HG03066 (cell line): ENCODE measurements around the gene CALCOCO1.

Experiments used
- ATAC-seq: cut with Tn5 transposase; IDR thresholded peaks from one replicate; pipeline ENCODE4 v1.9.1; 2021; ENCODE audit warnings: low read depth; ENCODE audit not compliant: unreplicated experiment

CALCOCO1 gene

DNA sequence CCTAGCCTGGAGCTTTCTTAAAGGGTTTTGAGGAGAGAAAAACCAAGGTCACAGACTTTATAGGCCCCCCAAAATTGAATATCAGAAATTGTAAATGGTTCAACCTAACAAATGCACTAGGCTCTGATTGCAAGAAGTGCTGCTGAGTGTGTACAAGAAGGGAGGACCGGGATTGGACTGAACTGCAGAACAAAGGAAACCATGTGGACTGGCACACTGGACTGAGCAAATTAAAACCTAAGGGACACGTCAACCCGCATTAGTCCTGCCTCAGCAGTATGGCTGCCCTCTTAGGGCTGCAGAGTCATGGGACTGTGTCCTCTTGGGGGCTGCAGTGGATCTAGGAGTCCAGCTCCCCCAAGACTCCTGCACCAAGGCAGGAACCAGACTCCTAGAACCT lies 25.4 kb upstream of the CALCOCO1 start:
- ATAC-seq: no peak

DNA sequence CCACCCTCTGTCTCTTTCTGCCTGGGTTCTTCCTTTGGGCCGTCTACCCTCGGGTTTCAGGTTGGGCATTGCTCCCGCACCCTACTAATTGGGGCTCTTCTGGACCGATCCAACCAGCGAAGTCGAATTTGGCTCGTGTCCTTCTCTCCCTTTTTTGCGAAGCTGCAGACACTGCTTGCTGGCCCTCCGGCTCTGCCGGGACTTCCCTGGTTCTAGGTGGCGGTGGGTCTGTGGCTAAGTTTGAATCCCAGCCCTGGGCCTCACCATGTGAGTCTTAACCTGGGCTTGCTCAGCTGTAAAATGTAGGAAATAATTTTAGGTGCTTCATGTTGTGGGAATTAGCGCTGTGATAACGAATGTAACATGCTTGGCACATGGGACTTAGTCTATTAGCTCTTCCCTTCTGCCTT lies 24.9 kb upstream of the CALCOCO1 start:
- ATAC-seq: no peak

DNA sequence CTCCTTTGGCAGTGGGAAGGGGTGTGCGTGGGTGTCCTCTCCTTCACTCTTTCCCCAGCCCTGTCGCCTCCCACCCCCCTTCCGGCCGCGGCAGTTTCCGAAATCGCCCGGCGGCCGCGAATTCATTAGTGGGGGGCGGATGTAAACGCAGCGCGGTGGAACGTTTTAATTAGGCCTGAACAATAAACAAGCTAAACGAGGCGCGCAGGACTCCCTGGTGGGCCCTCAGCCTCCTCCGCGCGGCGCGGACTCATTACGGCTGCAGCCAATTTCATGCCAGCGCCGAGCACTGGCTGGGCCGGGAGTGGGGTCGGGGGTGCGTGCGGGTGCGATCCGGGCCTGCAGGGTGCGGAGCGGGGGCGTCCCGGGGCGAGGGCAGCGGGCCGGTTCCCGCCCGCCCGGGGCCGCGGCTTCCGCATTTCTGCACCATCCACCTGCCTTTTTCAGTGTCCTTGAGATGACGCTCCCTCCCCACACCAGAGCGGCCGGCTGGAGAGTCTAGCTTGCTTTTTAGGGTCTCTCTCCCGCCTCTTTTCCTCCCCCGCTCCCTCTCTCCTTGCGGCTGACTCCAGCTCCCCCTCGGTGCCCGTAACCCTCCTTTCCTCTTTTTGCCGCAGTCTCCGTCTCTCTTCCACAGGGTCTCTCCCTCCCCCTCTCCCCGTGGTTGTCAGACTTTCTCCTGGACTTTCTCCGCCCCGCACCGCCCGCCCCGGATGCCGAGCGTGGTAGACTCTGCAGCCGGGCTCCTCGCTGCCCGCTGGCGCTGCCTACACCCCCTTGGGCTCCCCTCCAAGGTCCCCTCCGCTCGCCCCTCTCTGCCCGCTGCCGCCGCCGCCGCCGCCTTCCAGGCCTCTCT lies 24.3 kb upstream of the CALCOCO1 start, which contains the start of gene CISTR:
Gene CISTR, minus strand, starts transcription at position 644 of the 856 bp plus-strand sequence.
- no peak for ATAC-seq

DNA sequence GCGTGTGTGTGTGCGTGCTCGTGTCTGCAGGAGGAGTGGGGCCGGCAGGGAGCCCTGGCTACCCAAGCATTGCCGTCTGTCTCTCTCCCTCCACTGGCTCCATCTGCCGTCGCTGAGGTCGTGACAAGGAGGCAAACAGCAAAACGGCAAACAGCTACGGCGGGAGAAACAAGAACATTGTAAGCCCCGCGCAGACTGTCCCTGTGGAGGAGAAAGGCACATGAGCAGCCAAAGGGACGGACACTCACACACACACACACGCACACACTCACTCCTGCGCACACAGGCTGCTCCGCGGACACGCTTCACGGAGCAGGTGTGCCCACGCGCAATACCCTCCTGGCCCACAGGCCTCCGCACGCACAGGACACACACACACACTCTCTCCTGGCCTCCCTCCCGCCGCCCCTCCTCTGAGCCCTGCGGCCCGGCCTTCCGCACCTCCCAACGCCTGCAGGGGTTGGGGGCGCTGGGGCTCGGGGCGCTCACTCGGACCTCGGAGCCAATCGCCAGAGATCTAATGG lies 23.6 kb upstream of the CALCOCO1 start:
- ATAC-seq: no peak

DNA sequence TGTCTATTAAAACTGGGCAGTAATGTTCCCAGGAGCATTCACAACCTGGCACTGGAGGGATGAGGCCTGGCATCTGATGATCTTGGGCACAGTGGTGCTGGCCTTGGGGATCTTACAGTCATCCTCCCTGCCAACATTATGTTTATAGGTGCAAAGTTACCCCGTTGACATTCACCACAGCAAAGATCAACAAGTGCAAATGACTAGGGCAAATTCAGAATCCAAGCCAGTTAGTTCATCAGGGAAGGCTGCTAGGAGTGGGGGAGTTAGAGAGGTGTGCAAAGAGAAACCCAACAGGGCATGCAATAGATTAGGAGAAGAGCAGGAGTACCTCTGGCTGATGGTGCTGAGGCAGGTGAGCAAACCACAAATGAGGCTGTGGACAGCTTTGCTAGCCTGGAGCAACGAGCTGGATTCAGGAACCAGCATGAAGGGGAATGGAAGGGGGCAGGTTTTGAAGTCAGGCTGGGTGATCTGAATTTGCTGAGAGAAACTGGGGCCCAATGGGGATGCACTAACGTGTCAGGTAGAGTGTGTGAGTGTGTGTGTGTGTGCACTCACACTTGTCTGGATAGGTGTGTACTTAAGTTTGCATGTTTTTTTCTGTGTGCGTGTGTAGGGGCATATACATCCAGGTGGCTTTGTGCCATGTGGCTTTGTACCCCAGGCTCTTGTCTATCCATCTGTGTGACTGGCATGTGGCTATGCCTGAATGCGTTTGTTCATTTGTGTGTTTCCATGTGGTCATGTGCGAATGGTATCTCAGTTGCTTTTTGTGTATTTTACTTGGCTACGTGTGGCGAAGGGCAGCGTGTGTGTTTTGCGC lies 22.9 kb upstream of the CALCOCO1 start:
- no peak for ATAC-seq

DNA sequence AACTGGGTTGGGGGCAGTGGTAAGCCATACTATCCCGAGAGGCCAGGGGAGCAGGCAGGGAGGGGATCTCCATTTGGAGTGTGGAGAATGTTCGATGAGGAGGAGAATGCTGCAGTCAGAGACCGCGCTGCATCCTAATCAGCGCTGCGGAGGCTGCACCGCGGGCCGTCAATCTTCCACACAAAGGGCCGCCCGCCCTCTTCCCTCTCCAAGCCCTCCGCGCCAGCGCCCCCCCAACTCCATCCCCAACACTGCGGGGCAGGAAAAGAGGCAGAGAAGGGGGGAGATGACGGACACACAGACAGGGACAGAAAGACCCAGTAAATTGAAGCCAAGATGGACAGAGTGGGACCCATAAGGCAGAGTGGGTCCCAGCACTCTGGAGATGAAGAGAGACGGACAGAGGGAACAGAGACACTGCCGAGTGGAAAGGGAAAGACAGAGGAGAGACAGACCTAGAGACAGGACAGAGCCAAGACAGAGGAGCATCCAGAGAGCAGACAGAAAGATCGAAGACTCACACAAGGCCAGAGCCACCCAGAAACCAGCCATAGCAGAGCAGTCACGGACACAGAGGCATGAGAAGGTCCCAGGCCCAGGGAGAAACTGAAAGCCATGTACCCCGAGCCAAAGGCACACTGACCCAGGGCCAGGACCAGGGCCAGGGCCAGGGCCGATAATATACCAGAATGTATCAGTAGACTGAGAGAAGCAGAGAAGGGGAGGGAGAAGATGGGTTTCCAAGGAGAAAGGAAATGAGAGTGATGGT lies 21.0 kb upstream of the CALCOCO1 start:
- ATAC-seq: no peak

DNA sequence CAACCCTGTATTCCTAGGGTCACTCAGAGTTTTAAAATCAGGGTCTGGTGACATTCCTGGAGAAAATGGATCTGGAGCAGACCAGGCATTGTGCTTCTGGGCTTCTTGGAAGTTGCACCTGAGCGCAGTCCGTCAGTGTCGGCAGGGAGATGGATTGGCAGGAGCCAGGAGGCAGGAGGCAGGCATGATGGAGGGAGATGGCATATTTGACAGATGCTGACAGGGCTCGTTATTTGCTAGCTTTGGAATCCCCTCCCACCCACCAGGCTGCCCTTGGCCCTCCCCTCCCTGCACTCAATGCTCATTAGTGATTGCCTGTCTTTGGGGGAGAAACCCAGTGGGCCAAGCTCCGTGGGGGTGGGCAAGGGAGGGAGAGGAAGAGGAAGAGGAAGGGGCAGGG lies 19.8 kb upstream of the CALCOCO1 start:
- no peak for ATAC-seq

DNA sequence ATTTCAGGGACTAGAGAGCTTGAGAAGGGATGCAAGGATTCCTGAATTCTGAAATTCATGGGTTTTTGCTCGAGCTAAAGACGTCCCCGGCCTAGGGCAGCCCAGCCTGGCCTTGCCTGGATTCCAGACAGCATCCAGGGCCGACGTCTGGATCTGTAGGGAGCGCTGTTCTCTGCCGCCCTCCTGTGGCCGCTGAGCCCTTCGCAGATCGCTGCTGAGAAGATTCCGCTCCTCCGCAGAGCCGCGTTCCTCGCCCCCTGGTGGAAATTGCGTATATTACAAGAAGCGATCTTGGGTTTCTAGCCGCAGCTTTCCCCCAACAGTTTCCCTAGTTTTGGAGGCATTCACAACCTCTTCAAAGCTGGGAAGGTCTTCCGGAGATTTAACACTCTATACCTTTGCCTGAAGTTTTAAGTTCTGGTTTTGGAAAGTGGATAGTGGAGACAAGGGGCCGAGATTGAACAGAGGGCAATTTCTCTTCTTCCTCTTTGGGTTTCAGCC lies 19.4 kb upstream of the CALCOCO1 start:
- no peak for ATAC-seq

DNA sequence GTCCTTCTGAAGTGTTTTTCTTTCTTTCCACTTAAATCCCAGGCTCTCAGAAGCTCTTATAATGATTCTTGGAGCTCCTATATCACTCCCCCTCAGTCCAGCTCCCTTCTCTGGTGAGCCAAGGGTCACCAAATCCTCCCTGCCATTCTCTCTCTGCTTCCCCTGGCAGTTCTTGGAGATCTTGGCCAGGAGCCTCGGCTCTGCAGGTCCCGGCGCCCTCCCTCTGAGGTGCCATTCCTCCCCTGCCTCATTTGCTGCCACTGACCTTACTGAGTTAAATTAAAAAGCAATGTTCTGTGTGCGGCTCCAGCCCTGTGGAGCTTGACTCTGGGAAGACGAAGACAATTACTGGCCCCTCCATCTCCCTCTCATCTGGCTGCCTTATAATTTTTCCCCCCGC lies 17.5 kb upstream of the CALCOCO1 start:
- ATAC-seq: no peak

DNA sequence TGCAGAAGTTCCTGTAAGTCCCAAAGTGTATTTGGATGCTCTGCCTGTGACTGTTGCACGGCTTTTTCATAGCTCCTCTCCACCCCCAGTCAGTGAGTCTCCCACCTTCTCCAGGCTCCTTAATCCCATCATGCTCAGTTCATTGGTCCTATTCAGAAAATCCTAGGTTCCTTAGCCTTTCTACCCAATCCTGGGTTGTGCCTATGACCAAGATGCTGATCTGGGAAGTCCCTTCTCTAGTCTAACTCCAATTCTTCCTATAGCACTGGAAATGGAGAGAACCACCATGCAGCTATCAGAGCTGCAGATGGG lies 16.8 kb upstream of the CALCOCO1 start:
- no peak for ATAC-seq

DNA sequence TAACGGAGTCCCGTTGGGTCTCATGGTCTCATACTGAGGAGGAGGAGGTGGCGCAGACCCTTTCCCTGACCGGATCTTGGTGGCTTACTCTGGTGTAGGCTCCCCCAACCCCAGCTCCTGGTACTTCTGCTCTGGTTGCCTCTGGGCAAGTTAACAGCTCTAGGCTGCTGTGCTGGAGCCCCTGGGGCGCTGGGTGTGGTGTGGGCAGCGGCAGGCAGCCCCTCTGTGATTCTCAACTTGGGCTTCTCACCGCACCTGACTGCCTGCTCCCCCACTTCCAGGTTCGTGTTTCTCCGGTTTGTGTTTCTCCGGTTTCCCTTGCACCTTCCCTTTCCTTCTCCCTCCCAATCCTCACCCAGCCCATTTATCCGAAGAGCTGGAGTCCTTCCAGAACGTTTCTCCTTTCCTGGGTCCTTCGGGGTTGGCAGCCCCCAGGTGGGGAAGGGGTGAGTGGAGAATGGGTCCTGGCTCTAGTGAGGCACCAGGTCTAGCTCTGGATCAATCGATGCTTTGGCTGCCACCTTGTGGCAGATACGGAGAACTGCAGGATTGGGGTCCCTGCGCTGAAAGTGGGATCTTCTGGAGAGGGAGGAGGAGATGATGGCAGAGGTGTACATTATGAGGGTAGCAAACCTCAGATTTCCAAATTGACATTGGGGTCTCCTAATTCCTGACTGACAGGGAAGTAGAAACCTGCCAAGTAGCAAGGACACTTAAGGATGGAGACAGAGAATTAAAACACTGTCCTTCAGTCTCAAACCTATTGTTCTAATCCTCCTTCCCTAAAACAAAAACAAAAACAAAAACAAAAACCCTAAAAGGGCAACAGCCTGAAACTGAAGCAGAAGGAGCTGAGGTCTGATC lies 16.2 kb upstream of the CALCOCO1 start:
- ATAC-seq: no peak

DNA sequence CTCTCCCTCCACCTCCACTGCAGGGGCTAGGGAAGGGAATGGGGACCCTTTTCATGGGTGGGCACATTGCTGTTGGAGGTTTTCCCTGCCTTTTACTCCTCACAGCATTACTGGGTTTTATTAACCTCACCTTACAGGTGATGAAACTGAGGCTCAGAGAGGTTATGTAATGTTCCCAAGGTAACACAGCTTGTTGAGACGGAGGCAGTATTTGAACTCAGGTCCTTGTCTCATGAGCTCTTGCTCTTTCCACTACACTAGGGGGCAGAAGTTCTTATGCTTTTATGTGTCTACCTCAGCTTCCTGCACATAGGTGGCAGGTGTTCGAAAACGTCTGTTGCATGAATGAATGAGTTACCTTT lies 12.9 kb upstream of the CALCOCO1 start:
- no peak for ATAC-seq

DNA sequence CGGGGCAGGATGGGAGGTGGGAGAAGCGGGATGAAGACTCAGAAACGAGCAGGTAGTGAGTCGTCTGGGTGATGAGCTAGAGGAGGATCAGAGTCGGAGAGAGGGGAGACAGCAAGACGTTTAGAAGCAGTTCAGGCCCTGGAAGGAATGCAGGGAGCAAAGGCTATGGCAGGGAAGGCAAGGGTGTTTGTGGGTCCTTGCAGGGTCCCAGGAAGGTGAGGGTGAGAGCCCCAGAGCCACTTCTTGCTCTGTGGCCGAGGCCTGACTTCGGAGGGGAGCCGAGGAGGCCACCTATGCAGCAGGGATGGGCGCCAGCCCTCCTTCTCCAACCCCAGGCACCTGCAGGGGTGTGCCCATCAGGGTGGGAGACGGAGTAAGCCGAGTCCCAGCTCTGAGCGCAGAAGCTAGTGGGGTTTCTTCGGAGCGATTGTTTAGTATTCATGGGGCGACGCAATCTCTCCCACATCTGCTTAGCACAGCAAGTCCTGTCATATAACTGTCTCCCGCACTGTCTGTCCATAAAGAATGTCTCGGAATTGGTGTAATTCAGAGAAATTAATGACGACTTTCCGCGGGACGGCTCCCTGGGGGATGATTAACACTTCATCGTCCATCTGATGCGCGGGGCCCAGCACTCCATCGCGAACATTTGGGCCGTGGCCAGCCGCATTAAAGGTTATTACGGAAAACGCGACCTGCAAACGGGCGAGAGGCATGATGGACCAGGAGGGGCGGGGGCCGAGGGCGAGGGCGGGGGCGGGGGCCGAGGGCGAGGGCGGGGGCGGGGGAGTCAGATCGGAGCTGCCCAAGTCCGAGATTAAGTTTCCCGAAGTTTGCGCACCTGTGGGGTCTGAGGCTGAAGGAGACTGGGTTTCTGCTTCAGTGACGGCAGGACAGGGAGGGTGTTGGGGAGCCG lies 12.2 kb upstream of the CALCOCO1 start:
- no peak for ATAC-seq

DNA sequence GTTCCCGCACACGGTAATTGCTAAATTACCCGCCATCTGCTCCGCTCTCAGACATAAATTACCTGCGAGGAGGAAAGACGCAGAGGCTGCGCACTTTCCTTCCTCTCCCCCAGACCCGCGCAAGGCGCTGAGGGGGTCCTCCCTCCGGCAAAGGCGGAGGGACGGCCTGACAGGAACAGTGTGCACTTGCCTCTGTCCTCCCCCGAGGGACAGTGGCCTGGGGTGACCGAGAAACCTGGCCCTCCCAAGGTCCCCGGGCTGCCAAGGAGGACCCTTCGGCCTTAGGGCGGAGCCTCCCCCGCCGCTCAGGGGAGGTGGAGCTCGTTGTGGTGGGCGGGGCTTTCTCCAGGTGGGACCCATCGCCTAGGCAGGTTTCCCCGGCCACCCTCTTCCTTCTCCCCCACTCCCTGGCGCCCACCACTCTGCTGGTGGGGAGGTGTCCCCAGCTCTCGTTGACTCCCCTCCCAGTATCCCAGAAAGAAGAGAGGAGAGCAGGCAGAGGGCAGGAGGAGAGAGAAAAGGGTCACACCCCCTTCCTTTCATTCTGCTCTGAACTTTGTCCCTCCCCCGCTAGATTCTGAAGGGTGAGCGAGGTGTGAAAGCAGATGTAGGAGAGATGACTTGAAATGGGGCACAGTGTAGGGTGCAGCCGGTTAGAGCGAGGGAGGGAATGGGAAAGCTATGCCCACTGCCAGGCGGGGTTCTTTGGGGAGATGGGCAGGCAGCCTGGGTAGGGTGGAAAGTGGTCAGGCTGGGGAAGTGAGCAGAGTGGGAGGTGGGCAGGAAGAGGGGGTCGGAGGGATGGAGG lies 11.4 kb upstream of the CALCOCO1 start:
- ATAC-seq: no peak

DNA sequence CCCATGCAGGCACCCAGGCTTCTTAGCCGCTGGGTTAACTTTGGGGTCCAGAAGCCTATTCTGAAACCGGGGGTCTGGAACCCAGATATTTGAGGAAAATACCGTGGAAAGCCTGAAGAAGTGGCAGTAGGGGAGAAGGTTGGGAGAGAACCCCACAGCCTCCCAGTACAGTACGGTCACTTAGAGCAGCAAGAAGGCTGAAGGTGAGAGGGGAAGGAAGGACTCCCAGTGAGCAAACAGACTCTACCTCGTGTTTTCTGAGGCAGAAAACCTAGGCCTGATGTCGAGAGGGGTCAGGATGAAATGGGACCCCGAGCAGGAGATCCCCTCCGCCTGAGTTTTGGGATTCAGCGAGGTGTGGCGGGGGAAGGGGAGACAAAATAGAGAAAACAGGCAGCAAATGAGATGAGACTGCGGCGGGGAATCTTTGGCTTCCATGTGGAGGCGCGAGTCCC lies 10.7 kb upstream of the CALCOCO1 start:
- ATAC-seq: no peak

DNA sequence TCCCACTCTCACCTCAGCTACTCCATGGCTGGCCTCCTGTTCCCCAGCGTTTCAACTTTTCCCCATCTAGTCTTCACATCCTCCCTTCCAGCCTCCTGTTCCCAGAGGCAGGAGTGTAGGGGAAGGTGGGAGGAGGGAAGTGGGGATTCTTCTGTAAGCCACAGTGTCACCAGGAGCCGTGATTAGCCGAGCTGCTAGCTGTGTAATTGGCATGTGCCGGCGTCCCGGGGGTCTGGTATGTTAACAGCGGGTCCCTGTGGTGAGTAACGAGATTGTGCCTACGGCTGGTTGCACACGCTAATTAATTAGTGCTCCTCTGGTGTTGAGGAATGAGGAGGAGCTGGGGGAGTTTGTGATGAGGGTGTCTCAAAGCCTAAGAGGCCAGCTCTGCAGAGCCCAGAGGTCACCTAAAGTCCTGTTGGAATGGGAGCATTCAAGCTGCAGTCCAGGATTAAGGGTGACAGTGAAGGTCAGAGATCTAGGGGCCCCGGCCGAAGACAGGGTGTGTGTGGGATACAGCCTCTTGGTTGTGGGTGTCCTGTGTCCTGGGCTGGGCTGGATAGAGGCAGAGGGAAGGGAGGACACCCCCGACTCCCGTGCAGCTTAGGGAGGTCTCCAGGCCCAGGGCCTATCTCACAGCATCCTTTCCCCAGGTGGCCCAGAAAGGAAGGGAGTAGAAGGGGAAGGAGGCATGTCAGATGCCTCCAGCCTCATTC lies 10.0 kb upstream of the CALCOCO1 start:
- ATAC-seq: no peak

DNA sequence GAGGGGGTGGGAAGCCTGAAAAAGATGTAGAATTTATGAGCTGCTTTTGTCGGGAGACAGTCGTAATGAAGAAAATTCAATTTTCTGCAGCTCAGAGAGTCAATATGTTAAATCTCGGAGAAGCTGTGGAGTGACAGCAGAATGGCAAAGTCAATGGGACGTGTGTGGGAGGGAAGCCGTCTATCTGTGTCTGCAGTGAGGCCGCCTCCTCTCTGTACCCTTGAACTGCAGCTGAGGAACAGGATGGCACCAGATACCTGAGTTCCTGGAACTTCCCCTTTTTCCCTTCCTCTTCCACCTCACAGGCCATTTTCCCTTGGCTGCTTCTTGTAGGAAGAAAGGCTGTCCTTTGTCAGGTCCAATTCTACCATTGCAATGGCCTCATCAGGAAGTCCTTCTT lies 9.3 kb upstream of the CALCOCO1 start:
- ATAC-seq: no peak
